K562 (cell line): ENCODE measurements around the gene HIVEP3.

Experiments
- KDM1A ChIP-seq, 2 experiments: fragments of 450-650 bp; IDR thresholded peaks; 2 replicates each; pipeline ENCODE4 v1.6.1; 2016; ENCODE audit warnings: mild to moderate bottlenecking in 2 of 2
- ZNF140 ChIP-seq: fragments of 250-450 bp; sonication (Bioruptor Pico); IDR thresholded peaks from 2 replicates; pipeline ENCODE4 v1.8.0; 2021; ENCODE audit warnings: moderate library complexity, mild to moderate bottlenecking, inconsistent platforms
- TF ChIP-seq, protein P1 (sequence below), 3 experiments: IDR thresholded peaks in 2 of 3; conservative IDR thresholded peaks in 1 of 3; 2 replicates each; pipeline ENCODE4 v1.5.1; 2011 to 2012; ENCODE audit warnings: low read length in 3 of 3, mild to moderate bottlenecking in 3 of 3, control low read depth in 2 of 3, improper control_type of control experiment in 1 of 3, inconsistent platforms in 1 of 3, low read depth in 1 of 3, mixed read lengths in 1 of 3, moderate library complexity in 1 of 3; ENCODE audit not compliant: insufficient read depth in 2 of 3
- TF ChIP-seq, protein P2 (sequence below): fragments of 450-650 bp; IDR thresholded peaks from 2 replicates; pipeline ENCODE4 v1.6.1; 2016

DNA sequence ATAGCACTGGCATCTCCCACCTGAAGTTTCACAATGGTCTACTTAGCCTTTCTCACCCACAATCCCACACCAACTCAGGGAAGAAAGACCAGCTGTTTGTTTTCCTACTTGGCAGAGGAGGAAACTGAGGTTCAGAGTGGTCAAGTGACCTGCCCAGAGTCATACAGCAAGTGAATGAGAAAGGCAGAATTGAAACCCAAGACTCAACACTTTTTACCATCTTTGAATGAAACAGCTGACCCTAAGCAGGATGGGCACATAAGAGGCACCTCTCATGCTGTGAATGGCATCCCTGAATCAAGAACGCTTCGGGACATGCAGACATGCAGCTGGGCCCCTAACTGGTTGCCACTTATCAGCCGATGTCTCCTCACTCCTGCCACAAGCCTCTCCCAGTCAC is 193.8 kb downstream of the HIVEP3 start:
- TF ChIP-seq, protein P1, sequence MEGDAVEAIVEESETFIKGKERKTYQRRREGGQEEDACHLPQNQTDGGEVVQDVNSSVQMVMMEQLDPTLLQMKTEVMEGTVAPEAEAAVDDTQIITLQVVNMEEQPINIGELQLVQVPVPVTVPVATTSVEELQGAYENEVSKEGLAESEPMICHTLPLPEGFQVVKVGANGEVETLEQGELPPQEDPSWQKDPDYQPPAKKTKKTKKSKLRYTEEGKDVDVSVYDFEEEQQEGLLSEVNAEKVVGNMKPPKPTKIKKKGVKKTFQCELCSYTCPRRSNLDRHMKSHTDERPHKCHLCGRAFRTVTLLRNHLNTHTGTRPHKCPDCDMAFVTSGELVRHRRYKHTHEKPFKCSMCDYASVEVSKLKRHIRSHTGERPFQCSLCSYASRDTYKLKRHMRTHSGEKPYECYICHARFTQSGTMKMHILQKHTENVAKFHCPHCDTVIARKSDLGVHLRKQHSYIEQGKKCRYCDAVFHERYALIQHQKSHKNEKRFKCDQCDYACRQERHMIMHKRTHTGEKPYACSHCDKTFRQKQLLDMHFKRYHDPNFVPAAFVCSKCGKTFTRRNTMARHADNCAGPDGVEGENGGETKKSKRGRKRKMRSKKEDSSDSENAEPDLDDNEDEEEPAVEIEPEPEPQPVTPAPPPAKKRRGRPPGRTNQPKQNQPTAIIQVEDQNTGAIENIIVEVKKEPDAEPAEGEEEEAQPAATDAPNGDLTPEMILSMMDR (IDR thresholded peaks at IDR 0.05 in 2 of 3, conservative IDR thresholded peaks at IDR 0.05 in 1 of 3; ENCODE audit: insufficient read depth in 2 of 3, low read depth in 1 of 3, low read length in 3 of 3): no peak
- TF ChIP-seq, protein P2, sequence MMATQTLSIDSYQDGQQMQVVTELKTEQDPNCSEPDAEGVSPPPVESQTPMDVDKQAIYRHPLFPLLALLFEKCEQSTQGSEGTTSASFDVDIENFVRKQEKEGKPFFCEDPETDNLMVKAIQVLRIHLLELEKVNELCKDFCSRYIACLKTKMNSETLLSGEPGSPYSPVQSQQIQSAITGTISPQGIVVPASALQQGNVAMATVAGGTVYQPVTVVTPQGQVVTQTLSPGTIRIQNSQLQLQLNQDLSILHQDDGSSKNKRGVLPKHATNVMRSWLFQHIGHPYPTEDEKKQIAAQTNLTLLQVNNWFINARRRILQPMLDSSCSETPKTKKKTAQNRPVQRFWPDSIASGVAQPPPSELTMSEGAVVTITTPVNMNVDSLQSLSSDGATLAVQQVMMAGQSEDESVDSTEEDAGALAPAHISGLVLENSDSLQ: no peak
- TF ChIP-seq KDM1A (IDR thresholded peaks at IDR 0.05) (no peak), ZNF140 (no peak)
